Stimulated activated CD4-positive, alpha-beta T cell treated with anti-CD3 and anti-CD28 coated beads, Interleukin-1b, Interleukin-23, amount 100 ng/mL, for 1 hour (primary cell): ENCODE measurements around the gene CABLES1.

Experiments used
- DNase-seq, 2 donors: peaks; one replicate each; pipeline ENCODE4 v3.0.0-alpha.2; 2020; ENCODE audit warnings: low read depth in 2 of 2

Gene CABLES1

GRCh38 chr18:23301972-23302371, 166.7 kb downstream of the CABLES1 start:
- no peak for DNase-seq

- no peak for DNase-seq
These were observed 167.2 kb downstream of the CABLES1 start for GRCh38 chr18:23302511-23302850.

- no peak for DNase-seq
These were observed 167.7 kb downstream of the CABLES1 start for GRCh38 chr18:23302851-23303527.

- no peak for DNase-seq
These were observed 171.5 kb downstream of the CABLES1 start for GRCh38 chr18:23306822-23307221.

GRCh38 chr18:23307567-23308295, 172.4 kb downstream of the CABLES1 start:
- no peak for DNase-seq
